Endometrial microvascular endothelial cells (primary cell): ENCODE results near the gene ITGA11. TPM values are rescaled to one million over a fixed set of nuclear protein-coding genes. Genes with fewer than 3 reads are reported as not detected.

ENCODE experiments used
- total RNA-seq: library from RNA; depleted of rRNA; stranded (reverse); fragments of >200 nt; gene quantifications from one replicate; pipeline ENCODE4 v1.2.3, GENCODE V29; 2015; ENCODE audit errors: inconsistent ontology term

Gene ITGA11
- total RNA-seq, 1 donor from 2014 or later, result 0.19 TPM

Other genes starting within 250 kb of the ITGA11 start
- 4.2 TPM for gene CALML4, start 226.8 kb downstream of the ITGA11 start, total RNA-seq
- 65.4 TPM for gene CLN6, start 202.4 kb downstream of the ITGA11 start, total RNA-seq
- gene FEM1B, start 154.4 kb downstream of the ITGA11 start, total RNA-seq, result 29.4 TPM
- gene CORO2B, start 146.8 kb upstream of the ITGA11 start, total RNA-seq, result 4.0 TPM